Measurements from ENCODE around the gene PPP4C. TPM values are rescaled to one million over a fixed set of nuclear protein-coding genes. Genes with fewer than 3 reads are reported as not detected.
A peak's percentile ranks its signal among the peaks of the same experiment; 100 is the strongest.

The PPP4C gene
- total and polyA plus RNA-seq, 2 of the 8 experiments (the other 6 are each of a cell fraction or from before 2014, with no cell fraction given): 148 to 298 TPM

DNA sequence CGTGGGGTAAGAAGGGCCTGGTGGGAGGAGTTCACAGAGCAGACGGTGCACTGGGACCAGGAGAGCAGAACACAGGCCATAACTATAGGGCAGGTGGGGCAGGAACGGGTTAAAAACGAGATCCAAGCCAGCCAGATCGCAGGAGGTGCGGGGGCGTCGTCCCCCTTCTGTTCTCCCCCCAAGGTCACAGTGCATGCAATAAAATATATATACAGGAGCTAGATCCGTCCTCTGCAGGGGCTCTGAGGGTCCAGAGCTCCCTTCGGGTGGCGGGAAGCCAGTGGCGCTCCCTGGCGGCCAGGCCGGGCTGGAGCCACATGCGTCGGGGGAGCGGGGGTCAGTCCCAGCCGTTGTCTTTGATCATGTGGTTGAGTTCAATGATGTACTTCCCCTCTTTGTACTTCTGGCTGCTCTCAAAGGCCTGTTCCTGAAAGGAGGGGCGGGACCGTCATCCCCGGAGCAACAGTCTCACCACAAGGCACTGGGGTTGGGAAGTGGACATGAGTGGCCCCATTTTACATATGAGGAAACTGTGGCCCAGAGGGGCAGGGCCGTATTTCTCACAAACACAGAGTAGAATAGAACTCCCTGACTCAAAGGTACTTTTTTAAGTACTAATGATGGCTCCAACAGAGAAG lies 16.7 kb downstream of the PPP4C start (continued):
- TF ChIP-seq, protein P1, sequence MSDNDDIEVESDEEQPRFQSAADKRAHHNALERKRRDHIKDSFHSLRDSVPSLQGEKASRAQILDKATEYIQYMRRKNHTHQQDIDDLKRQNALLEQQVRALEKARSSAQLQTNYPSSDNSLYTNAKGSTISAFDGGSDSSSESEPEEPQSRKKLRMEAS (IDR thresholded peaks at IDR 0.05): peak; percentile 95
- TF ChIP-seq, protein P2, sequence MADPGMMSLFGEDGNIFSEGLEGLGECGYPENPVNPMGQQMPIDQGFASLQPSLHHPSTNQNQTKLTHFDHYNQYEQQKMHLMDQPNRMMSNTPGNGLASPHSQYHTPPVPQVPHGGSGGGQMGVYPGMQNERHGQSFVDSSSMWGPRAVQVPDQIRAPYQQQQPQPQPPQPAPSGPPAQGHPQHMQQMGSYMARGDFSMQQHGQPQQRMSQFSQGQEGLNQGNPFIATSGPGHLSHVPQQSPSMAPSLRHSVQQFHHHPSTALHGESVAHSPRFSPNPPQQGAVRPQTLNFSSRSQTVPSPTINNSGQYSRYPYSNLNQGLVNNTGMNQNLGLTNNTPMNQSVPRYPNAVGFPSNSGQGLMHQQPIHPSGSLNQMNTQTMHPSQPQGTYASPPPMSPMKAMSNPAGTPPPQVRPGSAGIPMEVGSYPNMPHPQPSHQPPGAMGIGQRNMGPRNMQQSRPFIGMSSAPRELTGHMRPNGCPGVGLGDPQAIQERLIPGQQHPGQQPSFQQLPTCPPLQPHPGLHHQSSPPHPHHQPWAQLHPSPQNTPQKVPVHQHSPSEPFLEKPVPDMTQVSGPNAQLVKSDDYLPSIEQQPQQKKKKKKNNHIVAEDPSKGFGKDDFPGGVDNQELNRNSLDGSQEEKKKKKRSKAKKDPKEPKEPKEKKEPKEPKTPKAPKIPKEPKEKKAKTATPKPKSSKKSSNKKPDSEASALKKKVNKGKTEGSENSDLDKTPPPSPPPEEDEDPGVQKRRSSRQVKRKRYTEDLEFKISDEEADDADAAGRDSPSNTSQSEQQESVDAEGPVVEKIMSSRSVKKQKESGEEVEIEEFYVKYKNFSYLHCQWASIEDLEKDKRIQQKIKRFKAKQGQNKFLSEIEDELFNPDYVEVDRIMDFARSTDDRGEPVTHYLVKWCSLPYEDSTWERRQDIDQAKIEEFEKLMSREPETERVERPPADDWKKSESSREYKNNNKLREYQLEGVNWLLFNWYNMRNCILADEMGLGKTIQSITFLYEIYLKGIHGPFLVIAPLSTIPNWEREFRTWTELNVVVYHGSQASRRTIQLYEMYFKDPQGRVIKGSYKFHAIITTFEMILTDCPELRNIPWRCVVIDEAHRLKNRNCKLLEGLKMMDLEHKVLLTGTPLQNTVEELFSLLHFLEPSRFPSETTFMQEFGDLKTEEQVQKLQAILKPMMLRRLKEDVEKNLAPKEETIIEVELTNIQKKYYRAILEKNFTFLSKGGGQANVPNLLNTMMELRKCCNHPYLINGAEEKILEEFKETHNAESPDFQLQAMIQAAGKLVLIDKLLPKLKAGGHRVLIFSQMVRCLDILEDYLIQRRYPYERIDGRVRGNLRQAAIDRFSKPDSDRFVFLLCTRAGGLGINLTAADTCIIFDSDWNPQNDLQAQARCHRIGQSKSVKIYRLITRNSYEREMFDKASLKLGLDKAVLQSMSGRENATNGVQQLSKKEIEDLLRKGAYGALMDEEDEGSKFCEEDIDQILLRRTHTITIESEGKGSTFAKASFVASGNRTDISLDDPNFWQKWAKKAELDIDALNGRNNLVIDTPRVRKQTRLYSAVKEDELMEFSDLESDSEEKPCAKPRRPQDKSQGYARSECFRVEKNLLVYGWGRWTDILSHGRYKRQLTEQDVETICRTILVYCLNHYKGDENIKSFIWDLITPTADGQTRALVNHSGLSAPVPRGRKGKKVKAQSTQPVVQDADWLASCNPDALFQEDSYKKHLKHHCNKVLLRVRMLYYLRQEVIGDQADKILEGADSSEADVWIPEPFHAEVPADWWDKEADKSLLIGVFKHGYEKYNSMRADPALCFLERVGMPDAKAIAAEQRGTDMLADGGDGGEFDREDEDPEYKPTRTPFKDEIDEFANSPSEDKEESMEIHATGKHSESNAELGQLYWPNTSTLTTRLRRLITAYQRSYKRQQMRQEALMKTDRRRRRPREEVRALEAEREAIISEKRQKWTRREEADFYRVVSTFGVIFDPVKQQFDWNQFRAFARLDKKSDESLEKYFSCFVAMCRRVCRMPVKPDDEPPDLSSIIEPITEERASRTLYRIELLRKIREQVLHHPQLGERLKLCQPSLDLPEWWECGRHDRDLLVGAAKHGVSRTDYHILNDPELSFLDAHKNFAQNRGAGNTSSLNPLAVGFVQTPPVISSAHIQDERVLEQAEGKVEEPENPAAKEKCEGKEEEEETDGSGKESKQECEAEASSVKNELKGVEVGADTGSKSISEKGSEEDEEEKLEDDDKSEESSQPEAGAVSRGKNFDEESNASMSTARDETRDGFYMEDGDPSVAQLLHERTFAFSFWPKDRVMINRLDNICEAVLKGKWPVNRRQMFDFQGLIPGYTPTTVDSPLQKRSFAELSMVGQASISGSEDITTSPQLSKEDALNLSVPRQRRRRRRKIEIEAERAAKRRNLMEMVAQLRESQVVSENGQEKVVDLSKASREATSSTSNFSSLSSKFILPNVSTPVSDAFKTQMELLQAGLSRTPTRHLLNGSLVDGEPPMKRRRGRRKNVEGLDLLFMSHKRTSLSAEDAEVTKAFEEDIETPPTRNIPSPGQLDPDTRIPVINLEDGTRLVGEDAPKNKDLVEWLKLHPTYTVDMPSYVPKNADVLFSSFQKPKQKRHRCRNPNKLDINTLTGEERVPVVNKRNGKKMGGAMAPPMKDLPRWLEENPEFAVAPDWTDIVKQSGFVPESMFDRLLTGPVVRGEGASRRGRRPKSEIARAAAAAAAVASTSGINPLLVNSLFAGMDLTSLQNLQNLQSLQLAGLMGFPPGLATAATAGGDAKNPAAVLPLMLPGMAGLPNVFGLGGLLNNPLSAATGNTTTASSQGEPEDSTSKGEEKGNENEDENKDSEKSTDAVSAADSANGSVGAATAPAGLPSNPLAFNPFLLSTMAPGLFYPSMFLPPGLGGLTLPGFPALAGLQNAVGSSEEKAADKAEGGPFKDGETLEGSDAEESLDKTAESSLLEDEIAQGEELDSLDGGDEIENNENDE (IDR thresholded peaks at IDR 0.05; ENCODE audit: insufficient replicate concordance, low read length): no peak
- TF ChIP-seq JUN (IDR thresholded peaks at IDR 0.05; ENCODE audit: low read depth, low read length) (no peak), EGR1 (IDR thresholded peaks at IDR 0.05; ENCODE audit: borderline replicate concordance, low read depth, low read length) (peak; percentile 44; the same call in 1 of the 2 replicates), NANOG (IDR thresholded peaks at IDR 0.05; ENCODE audit: insufficient read depth, low read depth, low read length, poor library complexity, severe bottlenecking) (peak; percentile 40)
